GM18861 (cell line): ENCODE measurements around the gene TXNDC8.
"Not testable (repeated sequence)": the region's sequence is repeated elsewhere in the genome, so short reads cannot be mapped to it uniquely, and the experiment has no call there.

Source experiments
- ATAC-seq: cut with Tn5 transposase; IDR thresholded peaks from one replicate; pipeline ENCODE4 v1.9.1; 2021; ENCODE audit not compliant: unreplicated experiment

Gene TXNDC8

DNA sequence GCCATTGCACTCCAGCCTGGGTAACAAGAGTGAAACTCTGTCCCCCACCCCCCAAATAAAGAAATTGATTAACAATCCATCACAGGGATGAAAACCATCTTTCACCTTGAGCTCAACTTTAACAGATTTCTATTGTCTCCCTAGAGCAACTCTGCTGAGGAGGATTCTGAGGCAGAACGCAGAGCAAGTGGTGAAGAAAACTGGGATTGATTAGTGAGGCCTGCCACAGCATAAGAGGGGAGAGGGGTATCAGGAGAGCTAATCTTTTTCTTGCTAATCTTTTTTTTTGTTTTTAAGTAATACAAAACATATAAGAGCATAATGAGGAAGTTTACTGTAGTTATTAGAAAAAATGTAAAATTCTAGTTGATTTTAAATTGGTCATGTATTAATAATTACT lies 8.9 kb downstream of the TXNDC8 start:
- ATAC-seq = no peak

DNA sequence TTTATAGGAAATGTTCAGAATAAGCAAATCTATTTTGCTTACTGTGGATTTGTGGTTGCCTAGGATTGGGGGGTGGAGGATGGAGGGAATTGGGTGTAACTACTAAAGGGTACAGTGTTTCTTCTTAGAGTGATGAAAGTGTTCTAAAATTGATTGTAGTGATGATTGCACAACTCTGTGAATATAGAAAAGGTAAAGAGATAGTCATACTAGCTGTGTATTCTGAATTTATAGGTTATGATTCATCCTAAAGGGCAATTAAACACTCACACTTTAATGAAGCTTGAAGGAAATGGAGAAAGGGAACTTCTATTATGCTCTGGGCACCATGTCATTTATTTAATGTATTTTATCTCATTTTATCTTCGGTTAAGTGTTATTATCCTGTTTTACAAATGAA lies 9.9 kb downstream of the TXNDC8 start:
- no peak for ATAC-seq

DNA sequence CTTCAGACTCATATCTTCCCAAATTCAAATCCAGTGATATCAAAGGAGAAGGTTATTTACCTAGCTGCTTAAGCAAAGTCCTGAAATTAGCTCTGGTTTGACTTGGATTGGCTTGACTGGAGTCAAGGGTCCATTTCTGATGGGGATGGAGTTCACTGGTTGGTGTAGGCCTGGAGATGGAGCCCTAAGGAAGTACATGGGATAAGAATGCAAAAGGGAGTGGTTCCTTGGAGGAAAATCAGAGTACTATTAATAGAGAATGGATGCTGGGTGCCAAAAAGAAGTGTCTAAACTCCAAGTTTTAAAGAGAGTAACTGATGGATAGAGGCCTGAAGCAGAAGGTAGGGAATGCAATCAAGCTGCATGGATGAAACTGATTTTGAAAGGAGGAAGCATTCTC lies 13.8 kb downstream of the TXNDC8 start:
- ATAC-seq = no peak

DNA sequence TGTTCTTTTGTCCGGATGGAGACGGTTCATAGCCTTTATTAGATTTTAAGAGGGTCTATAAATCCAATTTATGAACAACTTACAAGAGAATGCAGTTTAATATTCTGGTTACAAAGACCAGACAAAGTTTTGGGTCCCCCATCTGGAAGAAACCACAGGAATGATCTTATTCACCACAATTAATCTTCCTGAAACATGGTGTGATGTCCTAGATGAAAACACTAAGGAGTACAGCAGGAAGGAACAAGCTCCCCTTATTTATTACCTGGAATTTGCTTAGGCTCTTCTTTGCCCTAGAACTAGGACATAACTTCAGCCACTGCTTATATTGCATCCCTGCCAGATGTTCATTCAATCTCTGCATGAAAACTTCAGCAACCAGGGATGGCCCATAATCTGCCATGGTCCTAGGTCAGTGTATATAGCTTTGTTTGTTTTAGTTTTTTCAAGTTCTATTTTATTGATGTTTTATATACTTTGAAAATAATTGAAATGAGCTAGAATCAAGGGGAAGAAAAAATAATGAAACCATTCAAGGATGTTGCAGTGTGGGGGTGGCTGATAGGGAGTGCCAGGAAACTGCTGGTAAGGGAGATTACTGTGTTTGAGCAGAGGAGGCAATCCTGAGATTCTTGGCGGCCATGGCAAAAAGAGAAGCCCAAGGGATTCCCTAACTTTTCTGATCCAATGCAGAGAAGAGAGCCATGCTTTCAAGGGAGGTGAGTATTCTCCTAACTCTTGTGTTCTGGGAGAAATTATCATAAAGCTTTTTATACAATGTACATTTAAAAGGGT lies 16.8 kb downstream of the TXNDC8 start:
- ATAC-seq = no peak

DNA sequence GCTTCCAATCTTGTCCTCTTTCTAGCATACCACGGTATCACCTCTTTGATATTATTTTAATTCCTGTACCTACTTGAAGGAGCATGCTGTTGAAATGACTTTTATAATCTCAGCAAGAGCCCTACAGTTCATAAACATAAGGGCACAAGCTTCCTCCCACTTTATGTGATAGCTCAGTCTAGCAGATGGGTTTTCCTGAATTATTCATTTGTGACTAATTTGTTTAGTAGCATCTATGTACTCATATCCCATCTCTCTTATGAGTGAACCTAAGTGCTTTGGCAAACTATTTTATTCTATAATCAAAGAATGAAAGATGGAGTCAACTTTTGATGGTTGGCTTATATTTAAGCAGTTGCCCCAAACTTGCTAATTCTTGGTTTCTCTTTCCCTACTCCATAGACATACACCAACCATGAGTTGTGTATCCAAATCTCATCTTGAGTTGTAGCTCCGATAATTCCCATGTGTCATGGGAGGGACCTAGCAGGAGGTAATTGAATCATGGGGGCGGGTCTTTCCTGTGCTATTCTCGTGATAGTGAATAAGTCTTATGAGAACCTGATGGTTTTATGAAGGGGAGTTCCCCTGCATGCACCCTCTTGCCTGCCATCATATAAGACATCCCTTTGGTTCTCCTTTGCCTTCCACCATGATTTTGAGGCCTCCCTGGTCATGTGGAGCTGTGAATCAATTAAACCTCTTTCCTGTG lies 17.7 kb downstream of the TXNDC8 start:
- no peak for ATAC-seq

DNA sequence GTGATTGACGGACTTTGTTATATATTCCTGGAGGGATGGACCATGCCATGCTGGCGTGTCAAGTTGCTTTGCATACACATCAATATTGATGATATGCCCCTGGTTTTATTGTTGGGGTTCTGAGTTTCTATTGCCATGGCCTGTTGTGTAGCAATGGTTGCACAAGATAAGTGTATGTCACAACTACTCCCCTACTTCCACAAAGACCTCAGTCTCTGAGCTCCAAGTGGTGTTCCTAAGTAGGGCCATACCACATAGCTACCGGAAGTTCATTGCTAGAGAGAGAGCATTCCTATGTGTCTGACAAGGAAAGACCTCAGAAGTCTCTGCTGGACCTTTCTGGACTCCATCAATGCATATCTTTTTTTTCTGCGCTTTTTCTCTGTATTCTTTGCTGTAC lies 19.8 kb downstream of the TXNDC8 start:
- no peak for ATAC-seq

DNA sequence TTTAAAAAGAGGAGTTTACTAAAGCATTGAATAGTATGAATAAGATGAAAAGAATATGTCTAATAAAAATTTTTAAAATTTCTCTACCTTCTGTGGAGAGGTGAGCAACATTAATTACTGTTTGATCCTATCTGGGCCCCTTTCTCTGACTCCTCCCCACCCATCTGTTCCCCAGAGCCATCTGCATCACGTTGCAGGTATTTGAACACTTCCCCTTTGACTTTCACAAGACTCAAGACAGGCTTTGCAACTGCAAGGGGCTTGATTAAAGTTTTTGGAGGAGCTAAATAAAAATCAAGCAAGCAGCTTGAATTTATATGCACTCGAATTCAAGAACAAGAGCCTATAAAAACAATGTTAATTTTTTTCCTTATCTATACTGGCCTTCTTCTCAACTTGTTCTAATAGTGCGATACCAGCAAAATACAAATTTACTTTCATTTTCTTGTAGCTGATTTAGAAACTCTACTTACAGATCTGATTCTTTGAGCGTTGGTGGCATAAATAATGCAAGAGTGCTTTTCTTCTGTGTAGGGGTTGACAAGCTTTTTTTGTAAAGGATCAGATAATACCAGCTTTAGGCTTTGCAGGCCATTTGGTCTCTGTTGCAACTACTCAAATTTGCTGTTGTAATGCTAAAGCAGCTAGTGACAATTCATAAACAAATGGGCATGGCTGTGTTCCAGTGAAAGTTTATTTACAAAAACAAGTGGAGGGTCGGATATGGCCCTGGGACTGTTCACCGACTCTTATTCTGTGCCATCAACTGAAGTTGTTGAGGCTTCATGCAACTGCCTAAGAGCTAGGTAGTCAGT lies 21.2 kb downstream of the TXNDC8 start:
- ATAC-seq = peak; percentile 93

DNA sequence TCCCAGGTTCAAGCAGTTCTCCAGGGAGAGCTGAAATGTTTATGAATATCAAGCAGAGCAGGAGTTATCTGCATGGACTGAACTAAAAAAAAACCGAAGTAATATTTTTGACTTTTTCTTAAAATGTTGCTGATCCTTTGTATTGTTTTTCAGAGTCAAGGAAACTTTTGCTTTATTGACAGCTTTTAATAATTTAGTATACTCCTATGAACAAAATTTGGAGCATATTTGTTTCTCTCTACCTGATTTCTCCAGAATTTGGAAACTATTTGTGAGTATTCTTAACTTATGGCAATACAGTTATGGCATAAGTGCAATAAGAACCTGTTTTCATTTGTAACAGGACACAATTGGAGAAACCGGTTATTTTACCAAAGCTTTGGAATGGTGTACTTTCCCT lies 25.7 kb downstream of the TXNDC8 start:
- not testable (repeated sequence) for ATAC-seq

DNA sequence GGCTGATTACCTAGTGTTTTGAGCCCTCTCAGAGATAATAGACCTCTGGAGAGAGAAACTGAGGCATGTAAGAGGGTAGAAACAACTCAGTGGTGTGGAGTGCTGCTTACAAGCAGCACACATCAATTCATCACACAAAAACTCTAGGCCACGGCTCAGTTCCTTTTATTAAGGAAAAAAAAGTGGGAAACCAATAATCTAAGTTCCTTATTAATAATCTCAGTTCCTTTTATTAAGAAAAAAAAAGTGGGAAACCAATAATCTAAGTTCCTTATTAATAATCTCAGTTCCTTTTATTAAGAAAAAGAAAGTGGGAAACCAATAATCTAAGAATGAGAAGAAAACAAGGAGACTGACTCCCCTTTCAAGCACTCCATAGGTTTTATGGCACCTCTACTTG lies 28.0 kb downstream of the TXNDC8 start:
- no peak for ATAC-seq

DNA sequence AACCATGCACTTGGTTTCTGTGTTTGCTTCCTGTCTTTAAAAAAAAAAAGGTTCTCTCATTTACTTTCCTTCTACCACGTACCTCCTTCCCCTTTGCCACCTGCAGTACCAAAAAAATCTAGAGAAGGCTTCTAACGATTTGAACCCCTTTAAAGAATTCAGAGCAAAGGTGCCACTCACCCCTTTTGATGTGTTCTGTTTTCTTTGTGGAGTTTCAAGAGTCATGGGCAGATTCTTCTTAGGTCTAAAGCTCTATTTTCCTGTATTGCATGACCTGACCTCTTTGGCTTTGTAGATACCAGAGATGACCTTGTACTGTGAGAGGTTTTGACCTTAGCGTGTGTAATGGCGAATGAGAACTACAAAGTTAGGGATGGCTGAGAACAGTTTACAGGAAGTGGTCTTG lies 29.0 kb downstream of the TXNDC8 start:
- no peak for ATAC-seq

DNA sequence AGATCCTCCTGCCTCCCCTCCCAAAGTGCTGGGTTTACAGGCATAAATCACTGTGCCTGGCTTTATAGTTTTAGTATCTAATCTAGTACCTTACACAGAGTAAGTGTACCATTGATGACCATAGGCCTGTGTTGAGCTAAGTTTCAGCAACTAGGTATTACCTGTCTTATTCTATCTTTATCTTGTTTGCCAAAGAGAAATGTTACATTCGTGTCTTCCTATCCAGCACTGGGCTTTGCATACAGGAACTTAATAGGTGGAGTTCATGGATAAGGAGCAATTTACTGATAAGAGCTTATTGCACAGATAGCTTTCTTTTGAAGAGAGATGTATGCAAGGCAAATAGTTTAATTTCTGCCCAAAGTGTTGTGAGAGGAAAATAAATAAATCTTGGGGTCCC lies 30.5 kb downstream of the TXNDC8 start:
- no peak for ATAC-seq

DNA sequence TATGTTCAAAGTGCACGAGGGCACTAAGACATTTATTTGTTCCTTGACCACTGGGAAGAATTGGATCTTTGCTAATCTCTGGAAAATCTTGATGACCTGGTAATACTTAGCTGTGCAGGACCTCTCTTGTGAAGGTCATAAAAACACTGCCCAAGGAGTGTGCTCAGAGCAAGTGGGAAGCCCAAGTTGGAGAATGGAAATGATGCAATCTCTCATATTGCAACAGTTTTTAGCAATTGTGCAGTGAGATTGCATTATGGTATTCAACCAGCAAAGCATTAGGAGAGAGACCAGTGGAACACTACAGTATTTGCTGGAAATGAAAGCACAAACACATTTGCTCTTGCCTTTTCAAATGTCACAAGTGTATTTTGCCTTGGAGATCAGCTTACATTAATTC lies 34.5 kb downstream of the TXNDC8 start:
- ATAC-seq = no peak

DNA sequence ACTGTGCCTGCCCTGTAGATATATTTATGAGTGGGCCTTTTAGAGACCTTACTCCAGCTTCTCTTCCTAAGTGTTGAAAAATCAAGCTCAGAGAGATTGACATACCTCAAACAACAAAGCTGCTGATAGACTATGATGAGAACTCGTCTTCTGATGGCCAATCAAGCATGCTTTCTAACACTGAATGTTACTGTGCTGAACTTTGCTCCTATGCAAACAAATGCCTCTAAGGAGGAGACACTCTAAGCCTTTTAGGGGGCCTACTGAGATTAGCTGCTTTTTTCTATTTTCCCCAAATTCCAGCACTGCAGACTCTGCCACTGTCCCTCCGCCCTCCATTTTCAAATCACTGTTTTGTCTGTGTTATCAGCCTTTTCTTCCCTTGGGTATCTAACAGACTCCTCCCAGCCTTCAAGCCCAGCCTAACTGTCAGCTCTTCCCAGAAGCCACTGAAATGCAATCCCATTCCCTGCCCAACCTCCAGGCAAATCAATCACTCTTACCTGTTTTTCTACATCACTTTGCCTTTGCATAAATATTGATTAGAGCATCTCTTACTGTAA lies 39.5 kb downstream of the TXNDC8 start:
- no peak for ATAC-seq

DNA sequence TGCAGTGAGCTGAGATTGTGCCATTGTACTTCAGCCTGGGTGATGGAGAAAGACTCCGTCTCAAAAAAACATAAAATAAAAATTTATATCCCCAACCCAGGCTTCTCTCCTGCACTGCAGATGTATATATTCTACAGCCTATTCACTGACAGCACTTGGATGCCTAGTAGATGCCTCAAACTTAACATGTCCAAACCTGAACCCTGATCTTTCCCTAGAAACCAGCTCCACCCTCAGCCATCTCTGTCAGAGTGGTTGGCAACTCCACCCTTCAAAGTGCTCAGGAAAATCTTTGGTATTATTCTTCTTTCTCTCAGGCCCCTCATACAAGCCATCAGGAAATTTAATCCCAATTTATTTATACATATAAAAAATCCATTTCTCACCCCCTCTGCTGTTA lies 44.4 kb downstream of the TXNDC8 start:
- ATAC-seq = no peak

DNA sequence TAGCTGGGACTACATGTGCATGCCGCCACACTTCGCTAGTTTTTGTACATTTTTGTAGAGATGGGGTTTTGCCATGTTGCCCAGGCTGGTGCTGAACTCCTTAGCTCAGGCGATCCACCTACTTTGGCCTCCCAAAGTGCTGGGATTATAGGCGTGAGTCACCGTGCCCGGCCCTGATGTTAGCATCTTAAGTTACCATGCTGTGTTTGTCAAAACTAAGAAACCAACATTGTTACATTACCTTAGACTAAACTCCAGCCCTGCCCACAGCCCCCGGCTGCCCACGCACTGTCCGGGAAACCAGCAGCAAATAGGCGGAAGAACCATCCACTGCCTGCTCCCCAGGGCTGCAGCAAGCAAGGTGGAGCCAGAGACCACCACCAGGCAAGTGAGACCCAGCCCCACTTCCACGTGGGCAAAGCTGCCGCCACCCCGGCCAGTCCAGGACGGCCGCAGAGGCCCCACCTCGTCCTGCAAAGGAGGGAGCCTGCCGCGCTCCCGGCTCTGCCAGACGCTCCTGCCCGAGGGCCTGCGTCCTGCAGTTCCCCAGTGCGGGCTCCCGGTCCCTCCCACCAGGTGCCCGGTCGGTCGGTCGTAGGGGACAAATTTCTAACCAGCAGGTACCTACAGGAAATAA lies 45.6 kb downstream of the TXNDC8 start:
- no peak for ATAC-seq

DNA sequence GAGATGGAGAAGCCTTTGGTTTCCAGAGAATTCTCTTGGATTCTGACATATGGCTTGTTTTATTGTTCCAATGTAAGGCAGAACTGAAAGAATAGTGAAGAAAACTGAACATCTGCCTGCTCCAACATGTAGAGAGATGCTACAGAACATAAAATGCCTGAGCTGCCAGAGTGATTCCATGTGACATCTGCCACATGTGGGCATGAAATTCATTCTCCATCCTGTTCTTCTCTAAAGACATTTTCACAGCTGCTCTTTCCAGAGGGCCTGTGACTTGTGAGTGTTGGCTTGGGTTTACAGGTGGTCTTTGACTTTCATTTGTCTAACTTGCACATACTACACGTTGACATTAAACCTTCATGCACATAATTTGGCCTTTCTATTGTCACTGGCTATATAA lies 47.7 kb downstream of the TXNDC8 start:
- ATAC-seq = no peak

DNA sequence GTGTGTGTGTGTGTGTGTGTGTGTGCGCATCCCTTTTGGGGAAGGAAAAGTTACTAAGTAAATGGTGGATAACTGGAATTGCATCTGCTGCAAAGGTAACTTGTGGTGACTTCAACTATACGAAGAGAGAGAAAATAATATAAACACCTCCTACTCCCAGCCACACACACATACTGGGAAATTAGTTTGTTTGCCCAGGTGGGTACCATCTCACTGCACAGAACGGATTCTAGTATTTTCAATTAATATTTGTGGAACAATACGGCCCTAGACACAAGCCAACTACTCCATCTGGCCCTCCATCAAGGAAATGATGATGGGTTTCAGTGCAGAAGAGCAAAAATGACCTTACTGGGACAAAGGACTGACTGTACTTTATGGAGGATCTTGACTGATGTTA lies 49.2 kb downstream of the TXNDC8 start:
- no peak for ATAC-seq

DNA sequence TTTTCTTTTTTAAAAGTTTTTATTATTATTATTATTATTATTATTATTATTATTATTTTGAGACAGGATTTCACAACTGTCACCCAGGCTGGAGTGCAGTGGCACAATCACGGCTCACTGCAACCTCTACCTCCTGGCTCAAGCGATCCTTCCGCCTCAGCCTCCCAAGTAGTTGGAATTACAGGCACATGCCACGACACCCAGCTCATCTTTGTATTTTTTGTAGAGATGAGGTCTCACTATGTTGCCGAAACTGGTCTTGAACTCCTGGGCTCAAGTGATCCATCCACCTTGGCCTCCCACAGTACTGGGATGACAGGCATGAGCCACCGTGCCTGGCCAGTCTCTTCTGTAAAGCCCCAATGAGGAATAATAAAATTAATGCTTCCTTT lies 50.4 kb downstream of the TXNDC8 start:
- ATAC-seq = no peak

DNA sequence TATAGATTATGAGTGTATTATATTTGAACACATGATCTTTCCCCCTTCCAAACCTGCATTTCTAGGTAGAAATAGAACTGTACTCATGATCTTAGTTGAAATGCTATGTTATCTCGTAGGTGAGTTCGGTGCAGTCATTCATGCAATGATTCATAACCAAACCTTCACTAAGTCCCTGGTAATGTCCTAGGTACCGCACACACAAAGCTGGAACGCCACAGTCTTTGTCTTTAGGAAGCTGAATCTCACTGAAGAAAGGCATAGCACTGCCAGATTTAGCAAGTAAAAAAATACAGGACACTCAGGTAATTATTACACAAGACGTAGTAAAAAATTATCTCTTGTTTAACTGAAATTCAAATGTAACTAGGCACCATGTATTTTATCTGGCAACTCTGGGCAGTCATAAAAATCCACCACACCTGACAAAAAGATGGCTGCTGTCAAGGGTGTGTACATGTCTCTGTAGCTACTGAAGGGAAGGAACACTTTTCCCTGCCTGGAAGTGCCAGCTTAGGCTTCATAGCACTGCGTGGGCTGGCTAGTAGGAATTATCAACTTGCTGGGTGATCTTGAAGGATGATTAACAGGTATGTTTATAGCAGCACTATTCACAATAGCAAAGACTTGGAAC lies 53.3 kb downstream of the TXNDC8 start:
- ATAC-seq = peak; percentile 35

DNA sequence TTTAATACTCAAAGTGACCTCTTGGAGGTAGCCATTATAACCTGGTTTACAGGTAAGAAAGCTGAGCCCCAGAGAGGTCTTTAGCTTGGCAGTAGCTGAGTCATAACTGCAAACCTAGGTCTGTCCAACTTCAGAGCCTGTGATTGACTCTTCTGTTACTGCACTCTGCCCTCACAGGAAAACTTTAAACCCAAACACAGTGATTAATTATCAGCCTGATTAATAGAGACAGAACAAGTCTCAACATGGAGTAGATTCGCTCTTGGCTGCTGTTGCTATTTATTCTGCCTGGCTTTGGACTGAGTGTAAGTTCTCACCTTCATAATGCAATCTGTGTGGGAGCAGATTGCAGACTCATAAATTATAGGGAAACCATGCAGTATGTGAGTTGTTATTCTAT lies 53.9 kb downstream of the TXNDC8 start:
- ATAC-seq = peak; percentile 84

DNA sequence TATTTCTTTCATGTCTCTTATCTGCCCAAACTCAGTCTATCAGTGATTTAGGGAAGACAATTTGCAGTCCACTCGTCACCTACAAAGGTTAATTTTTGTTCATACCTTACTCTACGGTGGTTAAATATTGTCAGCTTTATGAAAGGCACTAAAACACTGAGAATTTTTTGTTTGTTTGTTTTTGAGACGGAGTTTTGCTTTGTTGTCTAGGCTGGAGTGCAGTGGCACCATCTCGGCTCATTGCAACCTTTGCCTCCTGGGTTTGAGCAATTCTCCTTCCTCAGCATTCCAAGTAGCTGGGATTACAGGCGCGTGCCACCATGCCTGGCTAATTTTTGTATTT lies 55.0 kb downstream of the TXNDC8 start:
- ATAC-seq = no peak
